ENCODE results near the gene GSTO1. TPM values are rescaled to one million over a fixed set of nuclear protein-coding genes. Genes with fewer than 3 reads are reported as not detected.

The GSTO1 gene
- total and polyA plus RNA-seq, 3 donors from 2014 or later, result 10.0 to 35.2 (median 16.4) TPM

- intact Hi-C loops (cut with DNase I; ENCODE audit: low total_unique reads), result loop anchor here (5.0 kb wide), 1 partner anchor 110 kb away; the partner anchor contains the start of gene SFR1
- DNase-seq, result no peak
- WGBS, 2 donors, result 6 to 12% methylated on average over 10 to 20 of the region's 20 CpGs
- TF ChIP-seq CTCF (IDR thresholded peaks at IDR 0.05) (no peak), POLR2A (IDR thresholded peaks at IDR 0.05) (no peak)
- Histone ChIP-seq H3K36me3 (ENCODE audit: low read depth, missing control alignments) (no peaks in the 10 kb centered on the region), H3K4me3 (peak overlapping the region; percentile 78 to 95), H3K9me3 (no peaks in the 10 kb centered on the region), H3K27ac (no peak overlapping the region), H3K27me3 (no peaks in the 10 kb centered on the region), H3K4me1 (peaks cover 6% of the 10 kb centered on the region)
Observed at GRCh38 chr10:104232613-104233102, 22.0 kb upstream of the GSTO1 start.

- intact Hi-C loops (cut with DNase I; ENCODE audit: low total_unique reads), result loop anchor here (5.0 kb wide), 1 partner anchor 112 kb away; the partner anchor contains the start of gene SFR1
- no peak for DNase-seq
- no peaks in the 10 kb centered on the region for H3K27me3 ChIP-seq
- 61 to 79% methylated on average over 1 of the region's 1 CpG for WGBS, 2 donors
- TF ChIP-seq POLR2A (IDR thresholded peaks at IDR 0.05), result no peak
- TF ChIP-seq CTCF (IDR thresholded peaks at IDR 0.05), result no peak
- H3K4me3 ChIP-seq, result no peak overlapping the region
- H3K4me1 ChIP-seq, result peaks cover 6% of the 10 kb centered on the region
- H3K27ac ChIP-seq, result no peak overlapping the region
- H3K9me3 ChIP-seq, result no peaks in the 10 kb centered on the region
- no peaks in the 10 kb centered on the region for H3K36me3 ChIP-seq (ENCODE audit: low read depth, missing control alignments)
Observed at GRCh38 chr10:104233817-104234216, 20.9 kb upstream of the GSTO1 start.

GRCh38 chr10:104234934-104235333, 19.8 kb upstream of the GSTO1 start:
- intact Hi-C loops (cut with DNase I; ENCODE audit: low total_unique reads), result loop anchor here (5.0 kb wide), 1 partner anchor 113 kb away; the partner anchor contains the start of gene SFR1
- Histone ChIP-seq H3K27ac (no peak overlapping the region), H3K4me1 (peaks cover 6% of the 10 kb centered on the region), H3K9me3 (no peaks in the 10 kb centered on the region), H3K4me3 (no peak overlapping the region), H3K36me3 (ENCODE audit: low read depth, missing control alignments) (no peaks in the 10 kb centered on the region), H3K27me3 (no peaks in the 10 kb centered on the region)
- TF ChIP-seq POLR2A (IDR thresholded peaks at IDR 0.05), result no peak
- no peak for TF ChIP-seq CTCF (IDR thresholded peaks at IDR 0.05)
- 80 to 89% methylated on average over 1 of the region's 1 CpG for WGBS, 2 donors
- DNase-seq, result no peak

- Histone ChIP-seq H3K27ac (no peak overlapping the region), H3K9me3 (no peaks in the 10 kb centered on the region), H3K4me3 (no peak overlapping the region), H3K36me3 (ENCODE audit: low read depth, missing control alignments) (no peaks in the 10 kb centered on the region), H3K4me1 (peaks cover 6% of the 10 kb centered on the region), H3K27me3 (no peaks in the 10 kb centered on the region)
- WGBS, 2 donors, result 83 to 86% methylated on average over 3 of the region's 3 CpGs
- DNase-seq, result no peak
- TF ChIP-seq CTCF (IDR thresholded peaks at IDR 0.05) (no peak), POLR2A (IDR thresholded peaks at IDR 0.05) (no peak)
- intact Hi-C loops (cut with DNase I; ENCODE audit: low total_unique reads), result no loop called here
Observed at GRCh38 chr10:104235801-104236200, 18.9 kb upstream of the GSTO1 start.

- no peak for DNase-seq
- intact Hi-C loops (cut with DNase I; ENCODE audit: low total_unique reads), result no loop called here
- no peaks in the 10 kb centered on the region for H3K36me3 ChIP-seq (ENCODE audit: low read depth, missing control alignments)
- 69 to 78% methylated on average over 2 of the region's 2 CpGs for WGBS, 2 donors
- H3K27me3 ChIP-seq, result no peaks in the 10 kb centered on the region
- H3K4me3 ChIP-seq, result no peak overlapping the region
- peaks cover 3% of the 10 kb centered on the region for H3K4me1 ChIP-seq
- no peaks in the 10 kb centered on the region for H3K9me3 ChIP-seq
- H3K27ac ChIP-seq, result no peak overlapping the region
- no peak for TF ChIP-seq POLR2A (IDR thresholded peaks at IDR 0.05)
- no peak for TF ChIP-seq CTCF (IDR thresholded peaks at IDR 0.05)
Observed at GRCh38 chr10:104240078-104240477, 14.6 kb upstream of the GSTO1 start.

Measured in testis (tissue), 3 donors.